ENCODE measurements around the gene IGDCC3.
"Not testable (repeated sequence)": the region's sequence is repeated elsewhere in the genome, so short reads cannot be mapped to it uniquely, and the experiment has no call there.

The IGDCC3 gene

DNA sequence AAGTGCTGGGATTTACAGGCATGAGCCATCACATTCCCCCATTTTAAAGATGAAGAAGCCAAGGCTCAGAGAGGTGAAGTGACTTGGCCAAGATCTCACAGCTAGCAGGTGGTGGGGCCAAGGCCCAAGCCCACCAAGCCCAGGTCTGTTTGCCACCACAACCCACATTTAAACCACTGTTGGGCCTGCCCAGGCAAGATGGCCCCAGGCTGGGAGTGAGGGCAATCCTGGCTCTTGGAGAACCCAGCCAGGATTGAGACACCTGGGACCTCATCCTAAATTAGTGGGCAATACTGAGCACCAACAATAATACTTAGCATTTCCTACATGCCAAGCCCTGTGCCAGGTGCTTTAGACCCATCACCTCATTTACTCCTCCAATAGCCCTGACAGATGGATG is 6.9 kb downstream of the IGDCC3 start:
- no peak for DNase-seq (ENCODE audit: low spot score)

DNA sequence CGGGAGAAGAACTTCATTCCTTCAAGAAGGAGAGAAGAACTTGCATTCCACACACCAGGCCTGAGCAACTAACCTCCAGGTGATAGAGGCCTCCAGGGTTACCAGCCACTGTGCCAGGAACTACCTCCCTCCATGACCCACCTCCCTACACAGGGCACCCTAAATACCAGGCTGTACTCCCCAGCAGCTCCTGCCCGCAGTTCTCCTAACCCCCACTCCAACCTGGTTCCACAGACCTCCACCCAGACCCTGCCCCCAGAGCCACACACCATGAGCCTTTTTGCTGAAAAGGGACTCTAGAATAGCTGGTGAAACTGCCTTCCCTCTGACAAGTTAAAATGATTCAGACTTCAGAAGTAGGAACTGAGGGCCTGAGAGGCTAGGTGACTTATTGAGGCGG is 8.2 kb downstream of the IGDCC3 start:
- DNase-seq (ENCODE audit: low spot score), result no peak

GRCh38 chr15:65369212-65369547 is 8.6 kb downstream of the IGDCC3 start:
- no peak for DNase-seq (ENCODE audit: low spot score)

- no peak for DNase-seq (ENCODE audit: low spot score)
Measured at GRCh38 chr15:65368302-65369211, 9.2 kb downstream of the IGDCC3 start.

DNA sequence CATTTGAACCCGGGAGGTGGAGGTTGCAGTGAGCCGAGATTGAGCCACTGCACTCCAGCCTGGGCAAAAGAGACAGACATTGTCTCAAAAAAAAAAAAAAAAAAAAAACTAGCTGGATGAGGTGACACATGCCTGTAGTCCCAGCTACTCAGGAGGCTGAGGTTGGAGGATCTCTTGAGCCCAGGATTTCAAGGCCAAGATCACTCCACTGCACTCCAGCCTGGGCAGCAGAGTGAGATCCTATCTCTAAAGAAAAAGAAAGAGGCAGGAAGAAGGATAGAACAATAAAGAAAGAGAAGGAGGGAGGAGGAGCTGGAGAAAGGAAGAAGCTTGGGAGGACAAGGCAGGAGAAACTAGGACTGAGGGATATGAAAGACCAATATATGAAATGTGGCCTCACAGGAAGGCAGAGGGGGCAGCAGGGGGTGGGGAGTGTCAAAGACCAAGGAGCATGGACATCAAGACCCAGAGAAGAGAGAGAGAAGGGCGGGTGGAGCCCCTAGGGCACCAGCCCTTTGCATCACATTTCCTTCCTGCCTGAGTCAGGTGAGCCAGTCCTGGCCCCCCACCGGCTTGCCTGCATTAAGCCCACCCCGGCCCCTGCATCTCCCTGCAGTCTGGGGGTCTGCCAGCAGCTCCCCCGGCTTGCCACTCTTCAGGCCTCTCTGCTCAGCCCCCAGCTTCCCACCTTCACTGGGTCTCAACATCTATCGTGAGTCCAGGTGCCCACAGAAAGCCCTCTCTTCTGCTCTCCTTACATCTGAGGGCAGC is 11.5 kb downstream of the IGDCC3 start:
- DNase-seq (ENCODE audit: low spot score), result no peak

- no peak for DNase-seq (ENCODE audit: low spot score)
Measured at GRCh38 chr15:65365229-65365628, 12.6 kb downstream of the IGDCC3 start.

GRCh38 chr15:65363766-65364165 is 14.0 kb downstream of the IGDCC3 start:
- DNase-seq (ENCODE audit: low spot score), result no peak

GRCh38 chr15:65363306-65363705 is 14.5 kb downstream of the IGDCC3 start:
- DNase-seq (ENCODE audit: low spot score), result no peak

GRCh38 chr15:65362491-65362890 is 15.3 kb downstream of the IGDCC3 start:
- no peak for DNase-seq (ENCODE audit: low spot score)

DNA sequence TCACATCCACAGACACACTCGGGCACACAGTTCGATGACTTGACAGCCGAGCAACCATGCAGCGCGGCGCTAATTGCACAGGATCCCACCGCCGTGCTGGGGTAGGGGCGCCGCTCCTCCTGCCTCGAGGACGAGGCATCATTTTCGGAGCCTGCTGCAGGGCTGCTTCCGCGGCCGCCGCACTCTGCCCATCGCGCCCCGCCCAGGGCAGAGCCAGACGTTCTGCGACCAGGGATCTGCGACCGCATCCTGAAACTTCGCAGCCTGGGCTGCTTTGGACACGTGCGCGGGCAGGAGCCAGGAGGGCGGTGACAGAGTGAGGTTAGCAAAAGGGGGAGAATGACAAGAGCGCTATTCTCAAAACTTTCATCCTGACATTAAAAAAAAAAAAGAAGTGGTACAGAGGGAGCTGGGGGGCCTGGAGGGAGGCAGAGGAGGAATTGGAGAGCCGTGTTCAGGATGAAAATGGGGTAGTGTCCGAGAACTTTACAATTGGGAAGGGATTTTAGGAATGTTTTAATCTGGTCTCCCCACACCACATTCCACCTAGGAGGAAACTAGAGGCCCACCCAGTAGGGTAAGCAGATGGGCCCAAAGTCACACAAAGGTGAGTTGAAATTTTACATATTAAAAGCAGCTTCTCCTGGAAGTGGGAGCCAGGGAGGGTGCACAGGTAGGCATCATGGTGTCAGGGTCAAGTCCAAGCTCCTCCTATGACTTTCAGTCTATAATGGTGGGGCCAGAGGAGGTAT is 15.9 kb downstream of the IGDCC3 start:
- no peak for DNase-seq (ENCODE audit: low spot score)

- no peak for DNase-seq (ENCODE audit: low spot score)
Measured at GRCh38 chr15:65360506-65360905, 17.3 kb downstream of the IGDCC3 start.

DNA sequence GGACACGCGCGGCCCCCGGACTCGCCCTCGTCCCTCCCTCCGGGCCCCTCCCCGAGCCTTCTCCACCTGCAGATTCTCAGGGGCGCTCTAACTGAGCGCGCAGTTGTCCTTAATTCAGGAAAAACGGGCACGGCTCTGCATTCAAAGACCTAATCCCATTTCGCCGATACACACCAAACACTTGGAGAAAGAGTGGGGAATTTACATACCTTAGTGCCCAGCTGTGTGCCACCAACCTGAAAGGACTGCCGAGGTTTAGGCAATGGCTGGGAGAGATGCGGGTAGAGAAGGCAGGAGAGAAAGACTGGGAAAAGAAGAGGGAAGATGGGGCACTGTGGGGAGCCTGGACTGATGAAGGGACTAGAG is 21.8 kb downstream of the IGDCC3 start:
- no peak for DNase-seq (ENCODE audit: low spot score)

GRCh38 chr15:65355173-65355987 is 22.4 kb downstream of the IGDCC3 start:
- no peak for DNase-seq (ENCODE audit: low spot score)

DNA sequence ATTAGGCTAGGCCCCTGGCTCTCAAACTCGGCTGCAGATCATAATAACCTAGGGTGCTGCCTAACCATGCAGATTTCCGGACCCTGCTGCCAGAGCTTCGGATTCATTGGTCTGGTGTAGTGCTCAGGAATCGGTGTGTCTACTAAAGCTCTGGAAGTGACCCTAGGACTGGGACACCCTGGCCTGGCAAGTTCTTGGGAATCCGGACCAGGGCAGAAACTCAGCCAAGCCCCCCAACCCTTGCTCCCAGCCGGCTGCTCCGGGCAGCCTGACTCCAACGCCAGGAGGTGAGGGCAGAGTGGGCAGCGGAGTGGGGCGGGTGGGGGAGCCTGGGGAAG is 23.0 kb downstream of the IGDCC3 start:
- DNase-seq (ENCODE audit: low spot score), result no peak

GRCh38 chr15:65351972-65352371 is 25.8 kb downstream of the IGDCC3 start:
- not testable (repeated sequence) for DNase-seq (ENCODE audit: low spot score)

DNA sequence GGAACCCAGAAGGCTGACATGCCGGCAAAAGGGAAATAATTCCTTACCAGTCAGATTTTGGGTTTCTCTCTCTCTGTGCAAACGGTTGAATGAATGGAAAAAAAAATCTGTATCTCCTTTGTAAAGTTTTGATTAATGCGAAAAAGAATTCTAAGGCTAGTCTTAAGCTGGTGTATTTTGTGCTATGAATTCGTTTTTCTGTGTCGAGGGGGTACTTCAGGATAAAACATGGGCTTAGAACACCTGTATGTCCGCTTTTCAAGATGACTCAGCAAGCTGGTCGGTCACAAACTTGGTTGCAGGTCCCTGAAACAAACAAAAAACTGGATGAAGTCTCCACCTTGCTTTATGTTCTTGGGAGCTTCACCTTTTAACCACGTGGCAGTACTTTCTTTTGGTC is 28.5 kb downstream of the IGDCC3 start:
- no peak for DNase-seq (ENCODE audit: low spot score)

GRCh38 chr15:65347756-65348155 is 30.0 kb downstream of the IGDCC3 start:
- not testable (repeated sequence) for DNase-seq (ENCODE audit: low spot score)

GRCh38 chr15:65346856-65347598 is 30.8 kb downstream of the IGDCC3 start:
- no peak for DNase-seq (ENCODE audit: low spot score)

DNA sequence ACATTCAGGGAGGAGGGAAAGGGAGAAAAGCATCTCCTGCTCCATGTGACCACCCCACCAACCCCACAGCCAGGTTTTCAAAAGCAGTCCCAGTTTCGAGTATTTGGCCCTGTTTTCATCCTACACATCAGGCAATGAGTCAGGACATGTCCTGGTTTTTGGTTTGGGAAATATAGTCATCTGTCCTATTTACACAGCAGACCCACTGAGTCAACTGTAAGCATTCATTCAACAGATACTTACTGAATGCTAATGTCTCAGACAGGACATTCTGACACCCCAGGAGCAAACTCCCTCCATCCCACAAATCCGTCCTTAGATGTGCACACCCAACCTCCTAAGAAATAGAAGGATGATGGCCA is 32.9 kb downstream of the IGDCC3 start:
- DNase-seq (ENCODE audit: low spot score), result no peak

DNA sequence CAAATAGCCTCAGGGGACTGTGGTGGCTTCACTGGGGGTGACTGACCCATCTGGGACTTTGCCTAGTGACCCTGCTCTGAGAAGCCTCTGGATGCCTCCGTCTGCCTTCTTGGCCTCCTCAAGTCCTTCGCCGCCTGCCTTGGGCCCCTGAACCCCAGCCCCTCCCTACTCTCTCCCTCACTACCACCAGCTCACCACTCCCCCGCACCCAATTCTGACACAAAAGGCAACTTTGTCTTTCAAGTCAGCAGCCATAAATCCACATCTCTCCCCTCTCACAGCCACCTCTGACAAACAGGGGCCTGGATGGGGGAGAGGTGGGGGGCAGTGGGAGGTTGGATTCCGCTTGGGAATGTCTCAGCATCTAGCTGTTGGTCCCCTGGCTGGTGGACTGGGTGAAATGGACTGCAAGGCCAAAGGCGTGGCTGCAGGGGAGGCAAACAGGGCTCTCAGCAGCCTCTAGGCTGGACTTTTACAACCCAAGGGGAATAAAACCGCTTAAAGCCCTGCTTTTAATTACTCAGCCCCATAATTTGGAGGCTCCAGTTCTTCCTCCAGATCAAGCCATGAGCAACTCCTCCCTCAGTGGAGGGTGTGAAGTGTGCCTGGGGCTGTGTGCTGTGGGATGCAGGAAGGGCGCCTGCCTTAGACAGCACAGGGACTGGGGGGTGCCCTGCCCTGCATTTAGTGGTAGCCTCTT is 33.4 kb downstream of the IGDCC3 start:
- DNase-seq (ENCODE audit: low spot score), result no peak
